NOMO-1 treated with dmso at 0.1 percent for 144 hours (cell line): ENCODE measurements around the gene KRTAP9-7.

Experiments
- DNase-seq: peaks from one replicate; lab custom pipeline; 2025; ENCODE audit not compliant: unreplicated experiment; lab: John Stamatoyannopoulos, UW

The KRTAP9-7 gene

GRCh38 chr17:41318231-41318630 lies 42.7 kb downstream of the KRTAP9-7 start:
- DNase-seq, result no peak

- no peak for DNase-seq
Measured at GRCh38 chr17:41322094-41322902, 46.8 kb downstream of the KRTAP9-7 start.

- no peak for DNase-seq
Measured at GRCh38 chr17:41322903-41323895, 47.7 kb downstream of the KRTAP9-7 start.

DNA sequence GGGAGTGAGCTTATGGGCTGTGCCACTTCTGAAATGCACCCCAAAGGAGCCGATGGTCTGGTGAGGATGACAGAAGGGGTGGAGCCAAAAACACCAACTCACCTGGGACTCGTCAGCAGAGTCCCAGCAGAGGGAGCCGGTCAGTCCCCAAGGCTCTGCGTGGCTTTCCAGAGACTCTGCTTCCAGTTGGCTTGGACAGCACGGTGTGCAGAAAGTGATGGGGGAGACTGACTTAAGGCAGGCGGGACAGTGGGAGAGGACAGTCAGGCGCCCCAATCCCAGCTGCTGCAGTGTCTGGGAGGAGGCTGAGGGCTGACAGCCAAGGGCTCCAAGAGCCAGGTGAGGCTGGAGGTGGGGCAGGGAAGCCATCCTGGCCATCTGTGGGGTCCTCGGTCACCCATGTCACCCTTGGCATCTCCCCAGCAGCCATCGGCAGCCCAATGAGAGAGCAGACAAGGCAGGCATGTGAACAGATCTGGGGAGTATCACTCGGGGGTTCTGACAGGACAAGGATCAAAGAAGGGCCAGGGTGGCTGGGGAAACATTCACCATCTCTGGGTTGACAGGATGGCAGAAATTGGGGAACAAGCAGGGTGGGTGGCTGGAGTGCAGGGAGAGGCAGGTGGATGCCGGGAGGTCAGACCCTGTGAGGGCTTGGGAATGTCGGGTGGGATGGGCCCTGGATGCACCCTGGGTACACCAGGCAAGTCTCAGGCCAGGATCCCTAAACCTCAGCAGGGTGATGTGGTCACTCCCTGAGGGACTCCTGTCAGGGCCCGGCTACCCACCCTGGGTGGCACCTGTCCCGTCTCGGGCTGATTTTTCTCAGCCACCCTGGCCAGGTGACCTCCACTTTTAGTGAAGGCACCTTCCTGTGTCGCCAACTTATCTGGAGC lies 48.9 kb downstream of the KRTAP9-7 start:
- no peak for DNase-seq

DNA sequence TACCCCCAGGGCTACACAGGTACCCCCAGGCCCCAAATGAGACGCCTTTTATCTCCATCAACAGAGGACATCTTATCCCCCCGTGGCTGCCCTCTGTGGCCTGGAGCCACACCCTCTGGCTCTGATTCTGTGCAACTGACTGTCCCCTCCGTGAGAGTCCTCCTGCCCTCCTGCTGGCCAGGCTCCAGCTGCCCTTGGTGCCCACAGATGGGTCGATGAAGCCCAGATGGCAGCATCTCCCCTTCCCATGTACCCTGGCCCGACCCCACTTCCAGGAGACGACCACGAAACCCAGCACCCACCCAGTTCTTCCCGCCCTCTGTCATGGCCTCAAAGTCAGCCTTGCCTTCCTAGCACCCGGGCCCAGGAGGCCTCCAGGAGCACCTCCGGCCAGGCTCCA lies 49.6 kb downstream of the KRTAP9-7 start:
- no peak for DNase-seq

GRCh38 chr17:41325611-41326010 lies 50.1 kb downstream of the KRTAP9-7 start:
- no peak for DNase-seq
